SH-SY5Y (cell line): ENCODE results near the gene PRSS50.

Experiments used
- GATA2 ChIP-seq: IDR thresholded peaks from 2 replicates; pipeline ENCODE4 v1.6.1; 2011; ENCODE audit warnings: mild to moderate bottlenecking, low read depth, low read length
- GATA3 ChIP-seq: IDR thresholded peaks from 2 replicates; pipeline ENCODE4 v1.6.1; 2011; ENCODE audit warnings: low read depth, mild to moderate bottlenecking, low read length, moderate library complexity

DNA sequence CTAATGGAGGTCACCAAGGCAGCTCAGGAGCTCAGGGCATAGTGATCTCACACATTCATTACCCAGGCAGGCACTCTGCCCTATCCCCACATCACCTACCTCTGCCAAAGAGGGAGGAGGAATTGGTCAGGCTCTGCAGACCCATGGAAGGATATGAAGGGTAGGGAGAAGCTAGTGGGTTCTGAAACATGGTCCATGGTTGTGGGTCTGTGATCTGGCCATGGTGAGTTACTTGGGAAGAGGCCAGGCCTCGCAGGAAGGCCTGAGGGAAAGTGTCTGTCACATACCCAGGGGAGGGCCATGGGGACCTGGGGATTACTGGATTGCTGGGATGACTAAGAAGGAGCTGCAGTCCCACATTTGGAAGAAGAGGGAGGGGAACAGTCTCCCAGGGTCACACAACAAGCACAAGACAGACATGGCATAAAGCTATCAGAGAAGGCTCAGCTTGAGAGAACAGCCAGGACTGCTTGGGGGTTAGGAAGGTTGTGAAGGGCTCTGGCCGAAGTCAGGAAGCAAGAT is 1.4 kb upstream of the PRSS50 start:
- no peak for TF ChIP-seq GATA2
- no peak for TF ChIP-seq GATA3
